ENCODE data around the gene GPR156. TPM values are rescaled to one million over a fixed set of nuclear protein-coding genes. Genes with fewer than 3 reads are reported as not detected.
"Not testable (repeated sequence)": the region's sequence is repeated elsewhere in the genome, so short reads cannot be mapped to it uniquely, and the experiment has no call there.

GPR156 gene
- total RNA-seq, 1 experiment from 2014 or later, result 1.5 TPM

- no peak for DNase-seq (ENCODE audit: low read depth)
Measured at GRCh38 chr3:120161902-120162301, 123.1 kb downstream of the GPR156 start.

- peak; percentile 91 for DNase-seq (ENCODE audit: low read depth)
Measured at GRCh38 chr3:120160050-120160449, 125.0 kb downstream of the GPR156 start.

- no peak for DNase-seq (ENCODE audit: low read depth)
Measured at GRCh38 chr3:120157681-120158080, 127.3 kb downstream of the GPR156 start.

DNA sequence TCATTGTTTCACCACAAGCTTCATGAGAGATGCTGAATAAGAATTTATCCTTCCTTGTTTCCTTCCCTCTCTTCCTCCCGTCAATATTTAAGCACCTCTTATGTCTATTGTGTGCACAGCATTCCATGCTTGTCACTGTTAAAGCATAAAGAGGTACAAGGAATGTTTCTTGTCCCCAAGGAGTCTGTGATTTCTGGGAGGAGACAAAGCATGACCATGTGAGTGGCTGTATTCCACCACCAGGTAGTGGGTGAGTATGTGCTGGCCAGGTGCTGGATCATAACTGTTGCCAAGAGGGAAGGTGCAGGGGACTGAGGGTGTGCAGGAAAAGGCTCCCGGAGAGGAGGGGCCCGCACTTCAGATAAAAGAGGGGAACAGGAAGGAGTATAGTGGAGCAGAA lies 127.9 kb downstream of the GPR156 start:
- DNase-seq (ENCODE audit: low read depth), result no peak

GRCh38 chr3:120156699-120157098 lies 128.3 kb downstream of the GPR156 start:
- DNase-seq (ENCODE audit: low read depth), result no peak

DNA sequence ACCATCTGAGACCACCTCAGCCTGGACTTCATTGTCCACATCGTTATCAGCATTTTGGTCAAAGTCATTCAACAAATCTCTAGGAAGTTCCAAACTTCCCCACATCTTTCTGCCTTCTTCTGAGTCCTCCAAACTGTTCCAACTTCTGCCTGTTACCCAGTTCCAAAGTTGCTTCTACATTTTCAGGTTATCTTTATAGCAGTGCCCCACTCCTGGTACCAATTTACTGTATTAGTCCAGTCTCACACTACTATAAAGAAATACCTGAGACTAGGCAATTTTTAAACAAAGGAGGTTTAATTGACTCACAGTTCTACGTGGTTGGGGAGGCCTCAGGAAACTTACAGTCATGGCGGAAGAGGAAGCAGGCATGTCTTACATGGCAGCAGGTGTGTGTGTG lies 129.3 kb downstream of the GPR156 start:
- DNase-seq (ENCODE audit: low read depth), result not testable (repeated sequence)

DNA sequence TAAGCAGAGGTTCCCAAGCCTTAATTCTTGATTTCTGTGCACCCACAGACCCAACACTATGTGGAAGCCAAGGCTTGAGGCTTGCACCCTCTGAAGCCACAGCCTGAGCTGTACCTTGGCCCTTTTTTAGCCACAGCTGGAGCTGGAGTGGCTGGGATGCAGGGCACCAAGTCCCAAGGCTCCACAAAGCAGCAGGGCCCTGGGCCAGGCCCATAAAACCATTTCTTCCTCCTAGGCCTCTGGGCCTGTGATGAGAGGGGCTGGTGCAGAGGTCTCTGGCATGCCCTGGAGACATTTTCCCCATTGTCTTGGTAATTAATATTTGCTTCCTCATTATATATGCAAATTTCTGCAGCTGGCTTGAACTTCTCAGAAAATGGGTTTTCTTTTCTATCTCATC lies 129.9 kb downstream of the GPR156 start:
- no peak for DNase-seq (ENCODE audit: low read depth)

GRCh38 chr3:120153294-120153693 lies 131.7 kb downstream of the GPR156 start:
- DNase-seq (ENCODE audit: low read depth), result peak; percentile 32

DNA sequence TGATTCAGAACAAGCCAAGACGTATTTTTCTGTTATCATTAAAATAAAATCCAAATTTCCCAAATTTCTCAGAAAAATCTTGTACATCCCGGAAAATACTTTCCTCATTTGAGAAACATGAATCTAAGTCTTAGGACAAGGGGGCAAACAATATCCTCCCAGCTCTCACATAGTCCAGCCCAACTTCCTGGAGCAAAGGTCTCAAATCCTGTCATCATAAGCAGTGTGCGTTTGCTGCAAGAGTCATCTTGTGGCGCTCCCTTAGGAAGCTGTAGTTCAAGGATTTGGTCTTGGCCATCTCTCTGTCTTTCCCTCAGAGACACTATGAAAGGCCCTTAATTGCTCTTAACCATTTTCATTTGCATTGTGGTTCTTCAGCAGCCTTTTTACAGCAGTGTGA lies 133.2 kb downstream of the GPR156 start:
- no peak for DNase-seq (ENCODE audit: low read depth)

- DNase-seq (ENCODE audit: low read depth), result no peak
Measured at GRCh38 chr3:120148187-120148949, 136.7 kb downstream of the GPR156 start.

GRCh38 chr3:120147072-120147871 lies 137.8 kb downstream of the GPR156 start:
- no peak for DNase-seq (ENCODE audit: low read depth)

- DNase-seq (ENCODE audit: low read depth), result peak; percentile 64
Measured at GRCh38 chr3:120145542-120146285, 139.3 kb downstream of the GPR156 start.

DNA sequence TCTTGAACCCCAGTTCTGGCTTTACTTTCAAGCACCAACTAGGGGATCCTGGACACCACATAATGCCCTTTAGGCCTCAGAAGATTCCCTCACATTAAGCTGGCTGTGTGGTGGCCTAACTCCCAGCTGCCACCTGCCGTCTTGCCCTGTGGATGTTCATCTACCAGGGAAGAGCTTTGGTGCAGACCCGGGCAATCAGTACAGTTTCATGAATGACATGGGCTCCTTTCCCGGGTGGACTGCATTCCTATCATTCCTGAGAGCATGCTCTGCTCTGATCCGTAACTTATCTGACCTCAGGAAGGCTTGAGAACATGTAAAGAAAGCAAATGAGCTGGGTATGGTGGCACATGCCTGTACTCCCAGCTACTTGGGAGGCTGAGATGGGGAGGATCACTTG lies 140.8 kb downstream of the GPR156 start:
- peak; percentile 81 for DNase-seq (ENCODE audit: low read depth)

DNA sequence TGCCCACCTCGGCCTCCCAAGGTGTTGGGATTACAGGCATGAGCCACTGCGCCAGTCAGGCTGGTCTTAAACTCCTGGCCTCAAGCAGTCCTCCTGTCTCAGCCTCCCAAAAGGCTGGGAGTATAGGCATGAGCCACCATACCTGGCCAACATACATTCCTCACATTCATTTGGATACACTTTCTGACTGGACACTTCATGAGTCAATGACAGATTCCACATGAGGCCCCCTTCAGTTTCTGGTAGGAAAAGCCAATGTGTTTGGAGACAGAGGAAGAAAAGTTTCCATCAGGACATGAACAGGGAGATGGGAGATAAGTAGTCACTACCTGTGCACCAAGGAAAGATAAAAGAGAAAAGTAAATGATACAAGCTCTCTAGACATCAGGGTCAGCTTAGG lies 141.3 kb downstream of the GPR156 start:
- no peak for DNase-seq (ENCODE audit: low read depth)

DNA sequence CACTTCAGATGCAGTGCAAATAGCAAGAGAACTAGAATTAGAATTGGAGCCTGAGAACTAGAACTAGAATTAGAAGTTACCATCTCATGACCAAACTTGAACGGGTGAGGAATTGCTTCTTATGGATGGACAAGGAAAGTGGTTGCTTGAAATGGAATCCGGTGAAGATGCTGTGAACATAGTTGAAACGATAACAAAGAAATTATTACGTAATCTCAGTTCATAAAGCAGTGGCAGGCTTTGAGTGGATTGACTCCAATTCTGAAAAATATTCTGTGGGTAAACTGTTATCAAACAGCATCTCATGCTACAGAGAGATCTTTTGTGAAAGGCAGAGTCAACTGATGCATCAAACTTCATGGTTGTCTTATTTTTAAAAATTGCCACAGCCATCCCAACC lies 142.8 kb downstream of the GPR156 start:
- no peak for DNase-seq (ENCODE audit: low read depth)

- no peak for DNase-seq (ENCODE audit: low read depth)
Measured at GRCh38 chr3:120140098-120140742, 144.8 kb downstream of the GPR156 start.

DNA sequence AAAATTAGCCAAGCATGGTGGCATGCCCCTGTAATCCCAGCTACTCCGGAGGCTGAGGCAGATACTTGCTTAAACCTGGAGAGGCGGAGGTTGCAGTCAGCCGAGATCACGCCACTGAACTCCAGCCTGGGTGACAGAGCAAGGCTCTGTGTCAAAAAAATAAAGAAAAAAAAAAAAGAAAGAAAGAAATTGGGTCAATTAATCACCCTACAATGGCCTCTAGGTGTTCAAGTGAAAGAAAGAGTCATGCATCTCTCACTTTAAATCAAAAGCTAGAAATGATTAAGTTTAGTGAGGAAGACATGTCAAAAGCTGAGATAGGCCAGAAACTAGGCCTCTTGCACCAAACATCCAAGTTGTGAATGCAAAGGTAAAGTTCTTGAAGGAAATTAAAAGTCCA lies 145.9 kb downstream of the GPR156 start:
- no peak for DNase-seq (ENCODE audit: low read depth)

GRCh38 chr3:120137548-120137947 lies 147.5 kb downstream of the GPR156 start:
- no peak for DNase-seq (ENCODE audit: low read depth)

DNA sequence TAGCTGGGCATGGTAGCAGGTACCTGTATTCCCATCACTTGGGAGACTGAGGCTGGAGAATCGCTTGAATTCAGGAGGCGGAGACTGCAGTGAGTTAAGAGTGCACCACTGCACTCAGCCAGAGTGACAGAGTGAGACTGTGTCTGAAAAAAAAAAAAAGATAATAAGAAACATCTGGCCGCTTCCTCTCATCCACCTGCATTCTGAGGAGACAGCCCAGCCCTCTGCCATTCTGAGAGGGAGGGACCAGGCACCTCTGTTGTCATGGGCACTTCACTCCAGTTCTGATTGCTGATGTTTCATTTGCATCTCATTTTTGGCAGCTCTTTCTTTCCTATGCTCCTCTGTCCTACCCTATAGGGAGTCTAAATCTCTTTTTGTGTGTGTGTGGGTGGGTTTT lies 154.4 kb downstream of the GPR156 start:
- no peak for DNase-seq (ENCODE audit: low read depth)

- DNase-seq (ENCODE audit: low read depth), result peak; percentile 43
Measured at GRCh38 chr3:120129718-120130513, 155.1 kb downstream of the GPR156 start.

GRCh38 chr3:120129051-120129450 lies 156.0 kb downstream of the GPR156 start:
- DNase-seq (ENCODE audit: low read depth), result no peak
